OCI-LY7 (cell line): ENCODE measurements around the gene CYP11A1. TPM values are rescaled to one million over a fixed set of nuclear protein-coding genes. Genes with fewer than 3 reads are reported as not detected.

Experiments
- BruUV-seq: library from RNA; stranded (reverse); fragments of 400-500 nt; replicated peaks from 2 replicates; lab custom pipeline; 2021; lab: Mats Ljungman, UMichigan
- CTCF ChIA-PET: fragments of 300-600 bp; sonication (Branson Sonifier 250); formaldehyde crosslinking; loops from one replicate; lab custom pipeline; 2022; ENCODE audit warnings: antibody characterized with exemption; ENCODE audit not compliant: unreplicated experiment; lab: Charles Lee
- POLR2A ChIA-PET: fragments of 300-600 bp; sonication (Branson Sonifier 250); formaldehyde crosslinking; loops from one replicate; lab custom pipeline; 2022; ENCODE audit warnings: antibody characterized with exemption; lab: Charles Lee
- DNase-seq: peaks from one replicate; pipeline ENCODE4 v3.0.0-alpha.2; 2015; ENCODE audit warnings: low spot score
- H2AFZ ChIP-seq: fragments of 200-600 bp; sonication (generic), shearing (Covaris generic); 2 replicates; pipeline ENCODE4 v1.6.1; 2014; ENCODE audit warnings: mild to moderate bottlenecking, antibody characterized with exemption, low read length, moderate library complexity
- H3K27ac ChIP-seq: fragments of 200-600 bp; sonication (generic); 2 replicates; pipeline ENCODE4 v1.5.1; 2014; ENCODE audit warnings: mixed run types, low read depth, mild to moderate bottlenecking, moderate library complexity, low read length, inconsistent platforms; ENCODE audit not compliant: poor library complexity, severe bottlenecking
- H3K36me3 ChIP-seq: fragments of 200-600 bp; sonication (generic); 2 replicates; pipeline ENCODE4 v1.6.1; 2014; ENCODE audit warnings: mild to moderate bottlenecking, antibody characterized with exemption, low read length, moderate library complexity, mixed read lengths; ENCODE audit not compliant: insufficient read depth
- H3K4me1 ChIP-seq: fragments of 200-600 bp; sonication (generic); 2 replicates; pipeline ENCODE4 v1.5.1; 2014; ENCODE audit warnings: mild to moderate bottlenecking, low read length; ENCODE audit not compliant: insufficient read depth, poor library complexity, severe bottlenecking
- H3K4me2 ChIP-seq: fragments of 200-600 bp; sonication (generic); 2 replicates; pipeline ENCODE4 v1.6.1; 2014; ENCODE audit warnings: mild to moderate bottlenecking, low read length
- H3K4me3 ChIP-seq: fragments of 200-600 bp; sonication (generic); 2 replicates; pipeline ENCODE4 v1.5.1; 2014; ENCODE audit warnings: mild to moderate bottlenecking, low read depth, low read length; ENCODE audit not compliant: poor library complexity, severe bottlenecking
- H3K79me2 ChIP-seq: fragments of 200-600 bp; sonication (generic); 2 replicates; pipeline ENCODE4 v1.6.1; 2016; ENCODE audit warnings: low read depth, mild to moderate bottlenecking, low read length, moderate library complexity, mixed read lengths; ENCODE audit not compliant: insufficient read depth
- H3K9me2 ChIP-seq: fragments of 200-600 bp; sonication (generic); 2 replicates; pipeline ENCODE4 v1.6.1; 2016; ENCODE audit warnings: mild to moderate bottlenecking, low read length, mixed read lengths; ENCODE audit not compliant: insufficient read depth
- H3K9me3 ChIP-seq: fragments of 200-600 bp; sonication (generic); 2 replicates; pipeline ENCODE4 v1.6.1; 2014; ENCODE audit warnings: mild to moderate bottlenecking, mixed run types, low read length, mixed read lengths
- H4K20me1 ChIP-seq: fragments of 200-600 bp; sonication (generic); 2 replicates; pipeline ENCODE4 v1.6.1; 2014; ENCODE audit warnings: mild to moderate bottlenecking, antibody characterized with exemption, low read length, moderate library complexity, mixed read lengths; ENCODE audit not compliant: insufficient read depth
- EZH2phosphoT487 ChIP-seq: fragments of 200-600 bp; sonication (generic); IDR thresholded peaks from 2 replicates; pipeline ENCODE4 v1.6.1; 2018; ENCODE audit warnings: low read depth, borderline replicate concordance, mild to moderate bottlenecking, mixed run types, antibody characterized with exemption, low read length, moderate library complexity, mixed read lengths
- intact Hi-C: fragments of 100-400 bp; cut with micrococcal nuclease; formaldehyde crosslinking; loops from one replicate; pipeline ENCODE4 v1.10.0; 2022; ENCODE audit not compliant: unreplicated experiment
- total RNA-seq, 2 experiments: library from RNA; depleted of rRNA in 1 of 2; stranded (reverse); fragments of >200 nt in 1 of 2; shearing (Covaris generic) in 1 of 2; gene quantifications; 2 replicates each; pipeline ENCODE4 v1.2.3, GENCODE V29; 2014 to 2022
- TF ChIP-seq, protein P1 (sequence below): fragments of 200-600 bp; sonication (generic); conservative IDR thresholded peaks from 2 replicates; pipeline ENCODE4 v1.5.1; 2014; ENCODE audit warnings: mild to moderate bottlenecking, antibody characterized with exemption, low read length, moderate library complexity, mixed read lengths

The CYP11A1 gene
- total RNA-seq, 2 experiments from 2014 or later, result not detected

DNA sequence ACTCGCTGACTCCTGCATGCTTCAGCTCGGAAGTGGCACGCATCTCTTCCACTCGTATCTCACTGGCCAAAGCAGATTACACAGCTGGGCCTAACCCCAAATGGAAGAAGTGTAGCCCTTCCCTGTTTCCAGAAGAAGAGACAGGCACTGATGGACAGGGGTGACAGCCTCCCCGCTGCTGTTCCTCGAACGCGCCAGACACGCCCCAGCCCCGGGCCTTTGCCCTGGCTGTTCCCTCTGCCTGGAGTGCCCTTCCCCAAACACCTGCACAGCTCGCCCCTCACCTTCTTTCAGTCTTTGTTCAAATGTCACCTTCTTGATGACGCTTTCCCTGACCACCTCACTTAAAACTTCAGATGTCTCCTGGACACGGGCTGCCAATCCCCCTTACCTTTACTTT is 26.0 kb upstream of the CYP11A1 start:
- no peak overlapping the region for H3K4me3 ChIP-seq
- BruUV-seq, result no TSS peak
- peaks cover 30% of the 10 kb centered on the region for H3K4me1 ChIP-seq
- H3K9me3 ChIP-seq, result no peaks in the 10 kb centered on the region
- H3K9me2 ChIP-seq, result no peaks in the 10 kb centered on the region
- H3K4me2 ChIP-seq, result no peak overlapping the region
- POLR2A ChIA-PET, result no interaction called here
- no peak for DNase-seq
- H3K27ac ChIP-seq, result no peak overlapping the region
- H3K79me2 ChIP-seq, result no peaks in the 10 kb centered on the region
- CTCF ChIA-PET, result interaction anchor here (1.0 kb wide), 1 partner anchor 9 kb away, joined by 4 read pairs; no protein-coding TSS in a partner anchor
- TF ChIP-seq, protein P1, sequence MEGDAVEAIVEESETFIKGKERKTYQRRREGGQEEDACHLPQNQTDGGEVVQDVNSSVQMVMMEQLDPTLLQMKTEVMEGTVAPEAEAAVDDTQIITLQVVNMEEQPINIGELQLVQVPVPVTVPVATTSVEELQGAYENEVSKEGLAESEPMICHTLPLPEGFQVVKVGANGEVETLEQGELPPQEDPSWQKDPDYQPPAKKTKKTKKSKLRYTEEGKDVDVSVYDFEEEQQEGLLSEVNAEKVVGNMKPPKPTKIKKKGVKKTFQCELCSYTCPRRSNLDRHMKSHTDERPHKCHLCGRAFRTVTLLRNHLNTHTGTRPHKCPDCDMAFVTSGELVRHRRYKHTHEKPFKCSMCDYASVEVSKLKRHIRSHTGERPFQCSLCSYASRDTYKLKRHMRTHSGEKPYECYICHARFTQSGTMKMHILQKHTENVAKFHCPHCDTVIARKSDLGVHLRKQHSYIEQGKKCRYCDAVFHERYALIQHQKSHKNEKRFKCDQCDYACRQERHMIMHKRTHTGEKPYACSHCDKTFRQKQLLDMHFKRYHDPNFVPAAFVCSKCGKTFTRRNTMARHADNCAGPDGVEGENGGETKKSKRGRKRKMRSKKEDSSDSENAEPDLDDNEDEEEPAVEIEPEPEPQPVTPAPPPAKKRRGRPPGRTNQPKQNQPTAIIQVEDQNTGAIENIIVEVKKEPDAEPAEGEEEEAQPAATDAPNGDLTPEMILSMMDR, result no peak
- TF ChIP-seq EZH2phosphoT487, result no peak
- intact Hi-C loops, result no loop called here
- no peaks in the 10 kb centered on the region for H3K36me3 ChIP-seq
- H4K20me1 ChIP-seq, result peaks cover 4% of the 10 kb centered on the region; the same call in 1 of the 2 replicates
- no peak overlapping the region for H2AFZ ChIP-seq

DNA sequence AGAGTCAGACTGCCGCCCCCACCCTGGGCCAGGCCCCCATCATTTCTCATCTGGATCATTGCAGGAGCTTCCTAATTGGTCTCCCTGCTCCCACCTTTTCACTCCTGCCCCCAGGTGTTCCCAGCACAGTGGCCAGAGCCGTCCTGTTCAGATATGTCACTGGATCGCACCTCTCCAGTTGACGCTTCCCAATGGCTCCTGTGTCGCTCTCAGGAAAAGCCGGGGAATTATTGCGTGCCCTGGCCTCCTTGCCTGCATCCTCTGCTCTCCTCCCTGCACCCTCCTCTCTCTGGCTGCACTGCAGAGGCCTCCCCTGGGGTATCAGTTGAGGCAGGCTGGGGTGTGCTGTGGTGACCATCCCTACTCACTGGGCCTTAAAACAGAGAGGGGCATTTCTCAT is 25.5 kb upstream of the CYP11A1 start:
- Histone ChIP-seq H3K4me1 (peaks cover 30% of the 10 kb centered on the region), H3K9me2 (no peaks in the 10 kb centered on the region), H3K9me3 (no peaks in the 10 kb centered on the region), H4K20me1 (peaks cover 4% of the 10 kb centered on the region; the same call in 1 of the 2 replicates), H3K36me3 (no peaks in the 10 kb centered on the region), H3K4me2 (no peak overlapping the region), H2AFZ (no peak overlapping the region), H3K79me2 (no peaks in the 10 kb centered on the region), H3K4me3 (no peak overlapping the region), H3K27ac (no peak overlapping the region)
- TF ChIP-seq EZH2phosphoT487, result no peak
- TF ChIP-seq, protein P1, result no peak
- DNase-seq, result no peak
- no TSS peak for BruUV-seq
- ChIA-PET CTCF (no interaction called here), POLR2A (no interaction called here)
- intact Hi-C loops, result no loop called here

DNA sequence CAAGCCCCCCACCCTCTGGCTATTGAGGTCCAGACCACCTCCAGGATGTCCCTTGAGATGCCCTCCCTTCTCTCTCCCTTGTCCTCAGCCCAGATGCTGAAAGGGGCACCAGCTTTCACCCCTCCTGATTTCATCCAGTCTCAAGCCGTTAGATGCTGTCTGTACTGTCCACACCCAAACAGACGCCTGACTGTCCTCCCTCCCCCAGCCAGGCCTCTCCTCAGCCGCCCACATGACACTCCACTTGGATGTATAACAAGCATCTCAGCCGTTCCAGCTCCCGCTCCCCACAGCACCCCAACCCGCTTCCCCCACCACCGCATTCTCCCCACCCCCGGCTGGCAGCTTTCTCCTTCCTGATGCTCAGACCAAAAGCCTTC is 25.0 kb upstream of the CYP11A1 start:
- Histone ChIP-seq H2AFZ (no peak overlapping the region), H3K36me3 (no peaks in the 10 kb centered on the region), H3K9me2 (no peaks in the 10 kb centered on the region), H4K20me1 (peaks cover 4% of the 10 kb centered on the region; the same call in 1 of the 2 replicates), H3K4me3 (no peak overlapping the region), H3K4me1 (peaks cover 25% of the 10 kb centered on the region), H3K79me2 (no peaks in the 10 kb centered on the region), H3K27ac (no peak overlapping the region), H3K4me2 (no peak overlapping the region), H3K9me3 (no peaks in the 10 kb centered on the region)
- BruUV-seq, result no TSS peak
- ChIA-PET CTCF (no interaction called here), POLR2A (no interaction called here)
- DNase-seq, result no peak
- TF ChIP-seq EZH2phosphoT487, result no peak
- TF ChIP-seq, protein P1, result no peak
- intact Hi-C loops, result no loop called here
